Endothelial cell (in vitro differentiated cells): ENCODE measurements around the gene TMEM132D. TPM values are rescaled to one million over a fixed set of nuclear protein-coding genes. Genes with fewer than 3 reads are reported as not detected.

Experiments used
- DNase-seq: peaks from one replicate; pipeline ENCODE4 v3.0.0; 2021; ENCODE audit warnings: low spot score
- H3K27ac Mint-ChIP-seq: one replicate; pipeline ENCODE4 v1.8.0; 2021; ENCODE audit warnings: mixed read lengths, inconsistent platforms; ENCODE audit not compliant: unreplicated experiment
- H3K27me3 Mint-ChIP-seq: one replicate; pipeline ENCODE4 v1.8.0; 2021; ENCODE audit warnings: mild to moderate bottlenecking, moderate library complexity, mixed read lengths, inconsistent platforms; ENCODE audit not compliant: unreplicated experiment
- H3K36me3 Mint-ChIP-seq: one replicate; pipeline ENCODE4 v1.8.0; 2021; ENCODE audit warnings: mild to moderate bottlenecking, low read depth, mixed read lengths, inconsistent platforms; ENCODE audit not compliant: unreplicated experiment
- H3K4me1 Mint-ChIP-seq: one replicate; pipeline ENCODE4 v1.8.0; 2021; ENCODE audit warnings: mild to moderate bottlenecking, mixed read lengths, inconsistent platforms; ENCODE audit not compliant: unreplicated experiment
- H3K4me3 Mint-ChIP-seq: one replicate; pipeline ENCODE4 v1.8.0; 2021; ENCODE audit warnings: mild to moderate bottlenecking, mixed read lengths, inconsistent platforms; ENCODE audit not compliant: unreplicated experiment
- H3K9me3 Mint-ChIP-seq: one replicate; pipeline ENCODE4 v1.8.0; 2021; ENCODE audit warnings: mixed read lengths, inconsistent platforms; ENCODE audit not compliant: unreplicated experiment
- CTCF ChIP-seq: fragments of 200-600 bp; sonication (generic); IDR thresholded peaks from one replicate; pipeline ENCODE4 v1.5.0; 2021; ENCODE audit warnings: antibody characterized with exemption; ENCODE audit not compliant: unreplicated experiment
- total RNA-seq: library from RNA; stranded (reverse); fragmentation: NEBNext Ultra II Directional; extraction: Animal tissue kit (Norgen Biotek cat#: 25700); gene quantifications from one replicate; pipeline ENCODE4 v1.2.1, GENCODE V29; 2021; ENCODE audit not compliant: unreplicated experiment

The TMEM132D gene
- total RNA-seq, 1 donor from 2014 or later, result not detected

DNA sequence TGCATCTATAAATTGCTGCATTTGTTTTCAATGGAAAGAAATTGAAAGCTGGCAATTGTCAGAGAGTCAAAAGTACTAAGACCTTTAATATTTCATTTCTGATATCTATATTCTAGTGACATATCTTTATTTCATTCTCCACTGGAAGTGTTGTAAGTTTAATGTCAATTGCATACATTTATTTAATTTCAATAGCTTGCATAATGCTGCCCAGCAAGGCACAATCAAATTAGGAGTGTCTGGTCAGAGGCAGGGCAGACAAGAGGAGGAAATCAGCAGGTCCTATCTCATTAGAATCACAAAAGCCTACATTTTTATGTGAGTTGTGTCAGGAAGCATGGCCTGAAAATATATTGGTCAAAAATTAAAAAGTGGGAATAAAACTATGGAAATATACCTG is 112.9 kb downstream of the TMEM132D start:
- no peak for TF ChIP-seq CTCF
- Mint-ChIP-seq H3K4me1 (no peaks in the 10 kb centered on the region), H3K27ac (no peak overlapping the region), H3K27me3 (peaks cover 3% of the 10 kb centered on the region), H3K36me3 (peaks cover 13% of the 10 kb centered on the region), H3K9me3 (peaks cover 30% of the 10 kb centered on the region), H3K4me3 (no peak overlapping the region)
- no peak for DNase-seq

DNA sequence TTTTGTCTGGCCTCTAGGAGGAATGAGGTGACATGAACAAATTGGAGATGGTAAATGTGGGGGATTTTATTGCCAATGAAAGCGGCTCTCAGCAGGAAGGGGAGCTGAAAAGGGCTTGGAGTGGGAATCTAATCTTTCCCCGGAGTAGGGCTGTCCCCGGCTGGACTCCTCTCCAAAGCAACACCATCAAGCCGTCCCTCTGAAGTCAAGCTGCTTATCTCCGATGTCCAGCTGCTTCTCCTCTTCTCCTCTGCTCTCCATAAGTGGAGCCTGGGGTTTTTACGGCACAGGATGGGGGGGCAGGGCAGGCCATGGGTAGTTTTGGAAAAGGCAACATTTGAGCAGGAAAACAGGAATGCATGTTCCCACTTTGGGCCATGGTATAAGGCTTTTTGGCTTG is 113.5 kb downstream of the TMEM132D start:
- Mint-ChIP-seq H3K27ac (no peak overlapping the region), H3K4me3 (no peak overlapping the region), H3K36me3 (peaks cover 13% of the 10 kb centered on the region), H3K4me1 (no peaks in the 10 kb centered on the region), H3K9me3 (peaks cover 32% of the 10 kb centered on the region), H3K27me3 (peaks cover 3% of the 10 kb centered on the region)
- DNase-seq, result no peak
- TF ChIP-seq CTCF, result no peak

DNA sequence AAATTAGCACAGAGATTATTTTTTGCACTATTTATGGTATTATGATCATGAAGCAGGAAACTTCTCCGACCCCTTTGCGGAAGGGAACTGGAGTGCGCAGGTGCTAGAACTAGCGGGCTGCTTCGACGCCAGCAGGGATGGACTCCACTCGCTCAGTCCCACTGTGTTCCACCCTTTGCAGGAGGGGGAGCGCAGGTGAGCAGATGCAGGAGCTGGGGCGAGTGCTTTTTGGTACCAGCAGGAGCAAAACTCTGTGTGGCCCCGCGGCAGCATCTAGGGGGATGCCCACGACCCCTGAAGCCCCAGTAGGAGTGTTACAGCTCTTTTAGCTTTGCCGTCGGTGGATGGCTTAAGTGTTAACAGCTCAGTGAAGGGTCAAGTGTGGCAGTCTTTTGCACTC is 113.9 kb downstream of the TMEM132D start:
- TF ChIP-seq CTCF, result no peak
- Mint-ChIP-seq H3K36me3 (peaks cover 13% of the 10 kb centered on the region), H3K27ac (no peak overlapping the region), H3K27me3 (peaks cover 3% of the 10 kb centered on the region), H3K9me3 (peaks cover 34% of the 10 kb centered on the region), H3K4me3 (no peak overlapping the region), H3K4me1 (no peaks in the 10 kb centered on the region)
- no peak for DNase-seq

DNA sequence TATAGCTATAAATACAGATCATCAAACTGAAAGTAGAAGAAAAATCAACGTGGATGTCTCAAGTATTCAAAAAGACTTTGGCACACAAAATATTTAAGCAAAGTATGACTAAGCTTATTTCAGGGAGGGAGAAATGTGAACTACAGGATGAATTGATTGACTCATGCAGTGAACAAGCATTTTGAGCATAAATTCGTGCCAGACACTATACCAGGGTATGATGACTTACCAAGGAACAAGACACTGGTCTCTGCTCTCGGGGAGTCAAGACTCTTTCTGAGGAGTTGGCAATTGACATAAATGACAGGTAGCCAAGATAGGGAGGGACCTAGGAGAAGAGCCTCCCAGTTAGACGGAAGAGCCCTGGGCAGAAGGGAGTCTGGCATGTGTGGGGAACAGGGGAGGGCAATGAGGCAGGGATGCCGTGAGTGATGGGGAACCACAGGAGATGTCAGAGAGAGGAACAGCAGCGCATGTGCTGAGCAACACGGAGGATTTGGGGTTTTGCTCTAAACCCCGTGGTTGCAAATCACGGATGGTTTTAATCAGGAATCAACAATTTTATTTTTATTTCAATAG is 115.2 kb downstream of the TMEM132D start:
- peaks cover 39% of the 10 kb centered on the region for H3K9me3 Mint-ChIP-seq
- H3K36me3 Mint-ChIP-seq, result peaks cover 13% of the 10 kb centered on the region
- no peak overlapping the region for H3K4me3 Mint-ChIP-seq
- no peak for DNase-seq
- no peak for TF ChIP-seq CTCF
- no peaks in the 10 kb centered on the region for H3K4me1 Mint-ChIP-seq
- H3K27ac Mint-ChIP-seq, result no peak overlapping the region
- peaks cover 5% of the 10 kb centered on the region for H3K27me3 Mint-ChIP-seq

DNA sequence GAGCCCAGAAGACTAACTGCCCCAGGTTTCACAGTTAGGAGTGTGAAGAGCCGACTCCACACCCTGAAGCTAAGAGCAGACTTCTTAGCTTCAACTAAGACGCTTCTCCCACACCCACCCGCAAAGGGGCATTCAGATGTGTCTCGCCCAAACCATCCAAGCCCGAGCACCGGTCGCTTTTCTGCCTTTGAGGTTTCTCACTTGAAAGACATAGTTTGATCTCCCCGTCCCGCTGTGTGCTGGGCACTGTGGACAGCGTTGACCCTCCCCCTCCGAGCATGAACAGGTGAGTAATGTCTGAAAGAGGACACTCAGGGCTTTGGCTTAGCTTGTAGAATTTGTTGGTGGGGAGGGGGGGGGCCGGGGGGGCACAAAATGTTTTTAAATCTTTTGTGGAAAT is 123.8 kb downstream of the TMEM132D start:
- no peak for TF ChIP-seq CTCF
- Mint-ChIP-seq H3K27ac (no peak overlapping the region), H3K9me3 (peaks cover 38% of the 10 kb centered on the region), H3K4me3 (no peak overlapping the region), H3K36me3 (no peaks in the 10 kb centered on the region), H3K4me1 (no peaks in the 10 kb centered on the region), H3K27me3 (peaks cover 8% of the 10 kb centered on the region)
- DNase-seq, result no peak
